Nephron progenitor cell (in vitro differentiated cells): ENCODE data around the gene AOAH.
"Not testable (repeated sequence)": the region's sequence is repeated elsewhere in the genome, so short reads cannot be mapped to it uniquely, and the experiment has no call there.

Source experiments
- DNase-seq: peaks from one replicate; pipeline ENCODE4 v3.0.0; 2021
- H3K27ac Mint-ChIP-seq: 2 replicates; pipeline ENCODE4 v1.8.0; 2021; ENCODE audit warnings: mild to moderate bottlenecking, moderate library complexity, mixed read lengths
- H3K27me3 Mint-ChIP-seq: 2 replicates; pipeline ENCODE4 v1.8.0; 2021; ENCODE audit warnings: mild to moderate bottlenecking, low read depth, mixed read lengths; ENCODE audit not compliant: poor library complexity
- H3K36me3 Mint-ChIP-seq: 2 replicates; pipeline ENCODE4 v1.8.0; 2021; ENCODE audit warnings: low read depth, mixed read lengths
- H3K4me1 Mint-ChIP-seq: 2 replicates; pipeline ENCODE4 v1.8.0; 2021; ENCODE audit warnings: mixed read lengths
- H3K4me3 Mint-ChIP-seq: 2 replicates; pipeline ENCODE4 v1.8.0; 2021; ENCODE audit warnings: mild to moderate bottlenecking, moderate library complexity, mixed read lengths
- H3K9me3 Mint-ChIP-seq: 2 replicates; pipeline ENCODE4 v1.8.0; 2021; ENCODE audit warnings: mild to moderate bottlenecking, moderate library complexity, mixed read lengths
- CTCF ChIP-seq: fragments of 200-600 bp; sonication (generic); IDR thresholded peaks from 2 replicates; pipeline ENCODE4 v1.5.0; 2021; ENCODE audit warnings: antibody characterized with exemption

Gene AOAH

GRCh38 chr7:36509962-36510361 is 214.3 kb downstream of the AOAH start:
- Mint-ChIP-seq H3K4me3 (no peak overlapping the region), H3K27me3 (peaks cover 9% of the 10 kb centered on the region), H3K4me1 (no peaks in the 10 kb centered on the region), H3K36me3 (no peaks in the 10 kb centered on the region), H3K9me3 (no peaks in the 10 kb centered on the region), H3K27ac (no peak overlapping the region)
- TF ChIP-seq CTCF, result no peak
- no peak for DNase-seq

- no peak for DNase-seq
- no peak for TF ChIP-seq CTCF
- no peaks in the 10 kb centered on the region for H3K36me3 Mint-ChIP-seq
- H3K27me3 Mint-ChIP-seq, result peaks cover 9% of the 10 kb centered on the region
- no peaks in the 10 kb centered on the region for H3K4me1 Mint-ChIP-seq
- no peak overlapping the region for H3K27ac Mint-ChIP-seq
- no peak overlapping the region for H3K4me3 Mint-ChIP-seq
- peaks cover 5% of the 10 kb centered on the region for H3K9me3 Mint-ChIP-seq
These were observed 216.5 kb downstream of the AOAH start for GRCh38 chr7:36507475-36508440.

- H3K36me3 Mint-ChIP-seq, result no peaks in the 10 kb centered on the region
- DNase-seq, result no peak
- no peak overlapping the region for H3K4me3 Mint-ChIP-seq
- peaks cover 9% of the 10 kb centered on the region for H3K9me3 Mint-ChIP-seq
- TF ChIP-seq CTCF, result no peak
- peaks cover 9% of the 10 kb centered on the region for H3K27me3 Mint-ChIP-seq
- H3K4me1 Mint-ChIP-seq, result no peaks in the 10 kb centered on the region
- no peak overlapping the region for H3K27ac Mint-ChIP-seq
These were observed 217.5 kb downstream of the AOAH start for GRCh38 chr7:36506820-36507219.

- Mint-ChIP-seq H3K9me3 (peaks cover 9% of the 10 kb centered on the region), H3K4me1 (no peaks in the 10 kb centered on the region), H3K4me3 (no peak overlapping the region), H3K27me3 (peaks cover 9% of the 10 kb centered on the region), H3K36me3 (no peaks in the 10 kb centered on the region), H3K27ac (no peak overlapping the region)
- TF ChIP-seq CTCF, result no peak
- no peak for DNase-seq
These were observed 218.0 kb downstream of the AOAH start for GRCh38 chr7:36506130-36506798.

- H3K27me3 Mint-ChIP-seq, H3K36me3 Mint-ChIP-seq, H3K27ac Mint-ChIP-seq, DNase-seq, H3K4me1 Mint-ChIP-seq, H3K4me3 Mint-ChIP-seq: not testable (repeated sequence)
- H3K9me3 Mint-ChIP-seq, result peaks cover 14% of the 10 kb centered on the region
These were observed 219.7 kb downstream of the AOAH start for GRCh38 chr7:36504617-36505016.

- not testable (repeated sequence) for H3K4me3 Mint-ChIP-seq, H3K27ac Mint-ChIP-seq, H3K36me3 Mint-ChIP-seq, DNase-seq, H3K27me3 Mint-ChIP-seq, H3K4me1 Mint-ChIP-seq
- peaks cover 14% of the 10 kb centered on the region for H3K9me3 Mint-ChIP-seq
These were observed 220.1 kb downstream of the AOAH start for GRCh38 chr7:36504216-36504615.
